ENCODE data around the gene MICU1. TPM values are rescaled to one million over a fixed set of nuclear protein-coding genes. Genes with fewer than 3 reads are reported as not detected.
"Not testable (repeated sequence)": the region's sequence is repeated elsewhere in the genome, so short reads cannot be mapped to it uniquely, and the experiment has no call there.

The MICU1 gene
- polyA plus RNA-seq, 2 donors, result 15.0 to 18.1 TPM

DNA sequence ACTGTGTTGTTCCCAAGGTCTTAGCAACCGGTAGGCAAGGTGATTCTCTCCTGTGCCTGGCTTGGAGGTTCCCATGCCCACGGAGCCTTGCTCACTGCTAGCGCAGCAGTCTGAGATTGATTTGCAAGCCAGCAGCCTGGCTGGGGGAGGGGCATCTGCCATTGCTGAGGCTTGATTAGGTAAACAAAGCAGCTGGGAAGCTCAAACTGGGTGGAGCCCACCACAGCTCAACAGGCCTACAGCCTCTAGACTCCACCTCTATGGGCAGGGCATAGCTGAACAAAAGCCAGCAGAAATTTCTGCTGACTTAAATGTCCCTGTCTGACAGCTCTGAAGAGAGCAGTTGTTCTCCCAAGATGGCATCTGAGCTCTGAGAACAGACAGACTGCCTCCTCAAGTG lies 230.3 kb downstream of the MICU1 start:
- not testable (repeated sequence) for H3K4me3 ChIP-seq (ENCODE audit: low read depth in 1 of 2, low read length in 2 of 2); H3K27me3 ChIP-seq (ENCODE audit: control insufficient read depth in 1 of 2, insufficient read depth in 2 of 2, low read length in 2 of 2); H3K36me3 ChIP-seq (ENCODE audit: control insufficient read depth in 2 of 2, insufficient read depth in 2 of 2, low read length in 1 of 2); H3K4me1 ChIP-seq (ENCODE audit: control insufficient read depth in 2 of 2, insufficient read depth in 2 of 2, low read length in 1 of 2); H3K9me3 ChIP-seq (ENCODE audit: control insufficient read depth in 2 of 2, insufficient read depth in 1 of 2, low read depth in 1 of 2, low read length in 1 of 2); H3K27ac ChIP-seq (ENCODE audit: low read depth in 2 of 2, low read length in 1 of 2)
- WGBS, 2 donors, result 90 to 95% methylated on average over 3 of the region's 3 CpGs

DNA sequence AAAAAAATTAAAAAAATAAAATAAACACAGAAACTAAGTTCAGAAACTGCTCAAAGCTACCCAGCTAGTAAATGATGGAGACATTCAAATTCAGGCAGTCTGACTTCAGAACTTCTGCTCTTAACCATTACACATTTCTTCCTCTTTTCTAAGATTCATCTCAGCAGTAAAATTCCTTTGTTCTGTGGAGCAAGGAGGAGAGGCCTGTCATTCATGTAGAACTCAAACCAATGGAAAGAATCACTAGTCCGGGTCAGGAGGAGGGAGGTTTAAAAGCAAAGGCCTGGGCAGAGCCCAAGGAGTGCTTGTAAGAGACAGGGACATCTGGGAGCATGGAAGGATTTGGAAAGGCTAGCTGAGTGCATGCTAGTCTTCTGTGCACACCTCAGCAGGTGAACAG lies 233.3 kb downstream of the MICU1 start:
- Histone ChIP-seq H3K27ac (ENCODE audit: low read depth in 2 of 2, low read length in 1 of 2) (no peak overlapping the region), H3K4me3 (ENCODE audit: low read depth in 1 of 2, low read length in 2 of 2) (no peak overlapping the region), H3K4me1 (ENCODE audit: control insufficient read depth in 2 of 2, insufficient read depth in 2 of 2, low read length in 1 of 2) (peaks cover 0 to 3% of the 10 kb centered on the region in 2 donors), H3K36me3 (ENCODE audit: control insufficient read depth in 2 of 2, insufficient read depth in 2 of 2, low read length in 1 of 2) (no peaks in the 10 kb centered on the region), H3K27me3 (ENCODE audit: control insufficient read depth in 1 of 2, insufficient read depth in 2 of 2, low read length in 2 of 2) (no peaks in the 10 kb centered on the region), H3K9me3 (ENCODE audit: control insufficient read depth in 2 of 2, insufficient read depth in 1 of 2, low read depth in 1 of 2, low read length in 1 of 2) (no peaks in the 10 kb centered on the region)
- 95 to 100% methylated on average over 1 of the region's 1 CpG for WGBS, 2 donors

DNA sequence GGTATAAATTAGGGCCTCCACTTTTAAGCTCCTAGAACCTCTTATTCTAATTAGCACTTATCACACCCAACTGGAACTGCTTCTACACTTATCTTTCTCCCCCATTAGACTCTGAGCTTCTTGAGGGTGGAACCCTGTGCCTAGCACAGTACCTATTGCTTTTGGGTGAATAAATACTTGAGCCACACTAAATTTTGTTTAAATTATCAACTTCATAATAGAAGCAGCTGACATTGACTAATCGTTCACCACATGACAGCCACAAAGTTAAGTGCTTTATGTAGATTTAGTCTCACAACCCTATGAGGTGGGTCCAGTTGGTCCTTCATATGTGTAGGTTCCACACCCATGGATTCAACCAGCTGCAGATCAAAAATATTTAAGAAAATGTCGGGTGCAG lies 235.1 kb downstream of the MICU1 start:
- no peaks in the 10 kb centered on the region for H3K36me3 ChIP-seq (ENCODE audit: control insufficient read depth in 2 of 2, insufficient read depth in 2 of 2, low read length in 1 of 2)
- no peaks in the 10 kb centered on the region for H3K27me3 ChIP-seq (ENCODE audit: control insufficient read depth in 1 of 2, insufficient read depth in 2 of 2, low read length in 2 of 2)
- H3K4me3 ChIP-seq (ENCODE audit: low read depth in 1 of 2, low read length in 2 of 2), result no peak overlapping the region
- WGBS, 2 donors, result 88 to 98% methylated on average over 2 of the region's 2 CpGs
- no peak overlapping the region for H3K27ac ChIP-seq (ENCODE audit: low read depth in 2 of 2, low read length in 1 of 2)
- H3K4me1 ChIP-seq (ENCODE audit: control insufficient read depth in 2 of 2, insufficient read depth in 2 of 2, low read length in 1 of 2), result peaks cover 0 to 3% of the 10 kb centered on the region in 2 donors
- H3K9me3 ChIP-seq (ENCODE audit: control insufficient read depth in 2 of 2, insufficient read depth in 1 of 2, low read depth in 1 of 2, low read length in 1 of 2), result no peaks in the 10 kb centered on the region

GRCh38 chr10:72389716-72390115 lies 236.2 kb downstream of the MICU1 start:
- no peak overlapping the region for H3K27ac ChIP-seq (ENCODE audit: low read depth in 2 of 2, low read length in 1 of 2)
- no peaks in the 10 kb centered on the region for H3K4me1 ChIP-seq (ENCODE audit: control insufficient read depth in 2 of 2, insufficient read depth in 2 of 2, low read length in 1 of 2)
- H3K36me3 ChIP-seq (ENCODE audit: control insufficient read depth in 2 of 2, insufficient read depth in 2 of 2, low read length in 1 of 2), result no peaks in the 10 kb centered on the region
- no peaks in the 10 kb centered on the region for H3K9me3 ChIP-seq (ENCODE audit: control insufficient read depth in 2 of 2, insufficient read depth in 1 of 2, low read depth in 1 of 2, low read length in 1 of 2)
- no peak overlapping the region for H3K4me3 ChIP-seq (ENCODE audit: low read depth in 1 of 2, low read length in 2 of 2)
- WGBS, 2 donors, result 89 to 96% methylated on average over 5 of the region's 5 CpGs
- no peaks in the 10 kb centered on the region for H3K27me3 ChIP-seq (ENCODE audit: control insufficient read depth in 1 of 2, insufficient read depth in 2 of 2, low read length in 2 of 2)

GRCh38 chr10:72389014-72389413 lies 236.9 kb downstream of the MICU1 start:
- H3K4me1 ChIP-seq (ENCODE audit: control insufficient read depth in 2 of 2, insufficient read depth in 2 of 2, low read length in 1 of 2), result no peaks in the 10 kb centered on the region
- WGBS, 2 donors, result 89 to 100% methylated on average over 1 of the region's 1 CpG

GRCh38 chr10:72388062-72388461 lies 237.8 kb downstream of the MICU1 start:
- Histone ChIP-seq H3K4me1 (ENCODE audit: control insufficient read depth in 2 of 2, insufficient read depth in 2 of 2, low read length in 1 of 2) (no peaks in the 10 kb centered on the region), H3K36me3 (ENCODE audit: control insufficient read depth in 2 of 2, insufficient read depth in 2 of 2, low read length in 1 of 2) (no peaks in the 10 kb centered on the region), H3K27ac (ENCODE audit: low read depth in 2 of 2, low read length in 1 of 2) (no peak overlapping the region), H3K27me3 (ENCODE audit: control insufficient read depth in 1 of 2, insufficient read depth in 2 of 2, low read length in 2 of 2) (no peaks in the 10 kb centered on the region), H3K4me3 (ENCODE audit: low read depth in 1 of 2, low read length in 2 of 2) (no peak overlapping the region), H3K9me3 (ENCODE audit: control insufficient read depth in 2 of 2, insufficient read depth in 1 of 2, low read depth in 1 of 2, low read length in 1 of 2) (no peaks in the 10 kb centered on the region)
- WGBS, 2 donors, result 97 to 98% methylated on average over 5 of the region's 5 CpGs

More at GRCh38 chr10:72389014-72389413, 236.9 kb downstream of the MICU1 start:
- Histone ChIP-seq H3K27me3 (ENCODE audit: control insufficient read depth in 1 of 2, insufficient read depth in 2 of 2, low read length in 2 of 2) (no peaks in the 10 kb centered on the region), H3K9me3 (ENCODE audit: control insufficient read depth in 2 of 2, insufficient read depth in 1 of 2, low read depth in 1 of 2, low read length in 1 of 2) (no peaks in the 10 kb centered on the region), H3K27ac (ENCODE audit: low read depth in 2 of 2, low read length in 1 of 2) (no peak overlapping the region), H3K36me3 (ENCODE audit: control insufficient read depth in 2 of 2, insufficient read depth in 2 of 2, low read length in 1 of 2) (no peaks in the 10 kb centered on the region), H3K4me3 (ENCODE audit: low read depth in 1 of 2, low read length in 2 of 2) (no peak overlapping the region)

- Histone ChIP-seq H3K36me3 (ENCODE audit: control insufficient read depth in 2 of 2, insufficient read depth in 2 of 2, low read length in 1 of 2) (no peaks in the 10 kb centered on the region), H3K9me3 (ENCODE audit: control insufficient read depth in 2 of 2, insufficient read depth in 1 of 2, low read depth in 1 of 2, low read length in 1 of 2) (no peaks in the 10 kb centered on the region), H3K27me3 (ENCODE audit: control insufficient read depth in 1 of 2, insufficient read depth in 2 of 2, low read length in 2 of 2) (no peaks in the 10 kb centered on the region), H3K4me1 (ENCODE audit: control insufficient read depth in 2 of 2, insufficient read depth in 2 of 2, low read length in 1 of 2) (no peaks in the 10 kb centered on the region), H3K4me3 (ENCODE audit: low read depth in 1 of 2, low read length in 2 of 2) (no peak overlapping the region), H3K27ac (ENCODE audit: low read depth in 2 of 2, low read length in 1 of 2) (no peak overlapping the region)
- 74% methylated on average over 3 of the region's 3 CpGs for WGBS, 2 donors
Observed at GRCh38 chr10:72386916-72387586, 238.8 kb downstream of the MICU1 start.

- no peak overlapping the region for H3K4me3 ChIP-seq (ENCODE audit: low read depth in 1 of 2, low read length in 2 of 2)
- no peaks in the 10 kb centered on the region for H3K9me3 ChIP-seq (ENCODE audit: control insufficient read depth in 2 of 2, insufficient read depth in 1 of 2, low read depth in 1 of 2, low read length in 1 of 2)
- no peaks in the 10 kb centered on the region for H3K27me3 ChIP-seq (ENCODE audit: control insufficient read depth in 1 of 2, insufficient read depth in 2 of 2, low read length in 2 of 2)
- H3K36me3 ChIP-seq (ENCODE audit: control insufficient read depth in 2 of 2, insufficient read depth in 2 of 2, low read length in 1 of 2), result no peaks in the 10 kb centered on the region
- H3K4me1 ChIP-seq (ENCODE audit: control insufficient read depth in 2 of 2, insufficient read depth in 2 of 2, low read length in 1 of 2), result no peaks in the 10 kb centered on the region
- 89 to 93% methylated on average over 4 of the region's 4 CpGs for WGBS, 2 donors
- H3K27ac ChIP-seq (ENCODE audit: low read depth in 2 of 2, low read length in 1 of 2), result no peak overlapping the region
Observed at GRCh38 chr10:72385724-72386123, 240.2 kb downstream of the MICU1 start.

GRCh38 chr10:72384982-72385381 lies 240.9 kb downstream of the MICU1 start:
- H3K27ac ChIP-seq (ENCODE audit: low read depth in 2 of 2, low read length in 1 of 2); H3K27me3 ChIP-seq (ENCODE audit: control insufficient read depth in 1 of 2, insufficient read depth in 2 of 2, low read length in 2 of 2); H3K9me3 ChIP-seq (ENCODE audit: control insufficient read depth in 2 of 2, insufficient read depth in 1 of 2, low read depth in 1 of 2, low read length in 1 of 2); H3K4me1 ChIP-seq (ENCODE audit: control insufficient read depth in 2 of 2, insufficient read depth in 2 of 2, low read length in 1 of 2); H3K36me3 ChIP-seq (ENCODE audit: control insufficient read depth in 2 of 2, insufficient read depth in 2 of 2, low read length in 1 of 2); H3K4me3 ChIP-seq (ENCODE audit: low read depth in 1 of 2, low read length in 2 of 2): not testable (repeated sequence)
- 75 to 77% methylated on average over 7 of the region's 7 CpGs for WGBS, 2 donors

GRCh38 chr10:72379776-72380175 lies 246.1 kb downstream of the MICU1 start:
- H3K27me3 ChIP-seq (ENCODE audit: control insufficient read depth in 1 of 2, insufficient read depth in 2 of 2, low read length in 2 of 2), result no peaks in the 10 kb centered on the region
- peaks cover 2 to 4% of the 10 kb centered on the region in 2 donors for H3K36me3 ChIP-seq (ENCODE audit: control insufficient read depth in 2 of 2, insufficient read depth in 2 of 2, low read length in 1 of 2)
- no peak overlapping the region for H3K27ac ChIP-seq (ENCODE audit: low read depth in 2 of 2, low read length in 1 of 2)
- whole genome bisulfite sequencing, 2 donors, result 76 to 77% methylated on average over 2 of the region's 2 CpGs
- no peaks in the 10 kb centered on the region for H3K9me3 ChIP-seq (ENCODE audit: control insufficient read depth in 2 of 2, insufficient read depth in 1 of 2, low read depth in 1 of 2, low read length in 1 of 2)
- H3K4me1 ChIP-seq (ENCODE audit: control insufficient read depth in 2 of 2, insufficient read depth in 2 of 2, low read length in 1 of 2), result no peaks in the 10 kb centered on the region
- H3K4me3 ChIP-seq (ENCODE audit: low read depth in 1 of 2, low read length in 2 of 2), result no peak overlapping the region

All from esophagus (tissue), 2 donors.